Superior temporal gyrus (tissue), 1 donor: Measurements from ENCODE around the gene CHST5.
"Not testable (repeated sequence)": the region's sequence is repeated elsewhere in the genome, so short reads cannot be mapped to it uniquely, and the experiment has no call there.

Experiments
- DNase-seq: peaks from one replicate; pipeline ENCODE4 v3.0.0-alpha.2; 2016; ENCODE audit errors: extremely low spot score

CHST5 gene

DNA sequence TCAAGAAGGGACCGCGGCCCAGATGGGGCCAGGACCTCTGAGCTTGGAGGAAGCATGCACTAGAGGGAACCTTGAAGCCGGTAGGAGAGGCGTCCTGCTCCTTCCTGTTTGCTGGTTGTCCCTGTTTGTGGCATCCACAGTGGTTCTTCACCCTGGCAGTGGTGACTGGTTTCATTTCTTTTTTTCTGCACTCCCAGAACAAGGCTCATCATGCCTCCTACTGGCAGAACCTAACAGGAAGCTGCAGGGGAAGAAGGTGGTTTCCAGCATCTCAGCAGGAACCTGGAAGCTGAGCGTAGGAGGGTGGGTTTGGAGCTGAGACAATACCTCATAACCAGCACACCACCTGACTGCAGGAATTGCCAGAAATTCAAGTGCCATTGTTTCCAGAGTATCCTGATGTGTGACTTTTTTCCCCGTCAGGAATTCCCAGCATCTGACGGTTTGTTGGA, 14.3 kb upstream of the CHST5 start:
- DNase-seq, result peak; percentile 81

- not testable (repeated sequence) for DNase-seq
Measured at GRCh38 chr16:75548456-75548855, 12.5 kb upstream of the CHST5 start.

GRCh38 chr16:75546293-75546692, 10.4 kb upstream of the CHST5 start:
- no peak for DNase-seq

DNA sequence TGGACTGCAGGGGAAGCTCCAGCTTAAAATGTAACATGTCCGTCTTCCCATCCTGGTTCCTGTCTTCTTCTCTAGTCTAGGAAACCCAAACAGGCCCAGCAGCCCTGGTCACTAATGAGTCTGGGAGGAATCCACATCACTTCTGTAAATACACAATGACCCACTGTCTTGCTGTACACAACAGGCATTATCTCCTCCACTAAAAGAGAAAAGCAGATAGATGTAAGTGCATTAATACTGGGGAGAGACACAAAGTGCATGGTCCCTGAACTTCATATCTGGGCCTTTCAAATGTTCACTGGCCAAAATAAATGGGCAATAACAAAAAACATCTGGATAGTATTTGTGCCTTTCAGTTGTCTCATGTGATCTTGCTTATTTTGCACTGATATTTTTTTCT, 10.0 kb upstream of the CHST5 start:
- DNase-seq, result peak; percentile 38

DNA sequence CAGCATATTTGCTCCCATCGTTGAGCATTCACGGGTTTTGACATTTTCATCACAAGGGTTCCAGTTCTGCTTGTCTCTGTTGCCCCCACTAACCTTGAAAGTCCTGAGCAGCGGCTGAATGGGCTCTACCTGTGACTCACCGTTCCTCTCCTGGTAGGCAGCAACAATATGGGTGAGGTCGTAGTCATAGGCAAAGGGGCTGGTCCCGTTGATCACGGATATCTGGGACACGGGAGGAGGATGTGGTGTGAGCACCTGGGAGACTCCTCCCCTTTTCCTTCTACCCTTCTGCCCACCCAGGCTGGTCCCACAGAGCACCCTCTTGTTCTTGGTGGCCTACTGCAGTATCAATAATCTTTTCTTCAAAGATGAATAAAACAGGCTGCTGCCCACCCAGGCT, 6.6 kb upstream of the CHST5 start:
- DNase-seq, result not testable (repeated sequence)

DNA sequence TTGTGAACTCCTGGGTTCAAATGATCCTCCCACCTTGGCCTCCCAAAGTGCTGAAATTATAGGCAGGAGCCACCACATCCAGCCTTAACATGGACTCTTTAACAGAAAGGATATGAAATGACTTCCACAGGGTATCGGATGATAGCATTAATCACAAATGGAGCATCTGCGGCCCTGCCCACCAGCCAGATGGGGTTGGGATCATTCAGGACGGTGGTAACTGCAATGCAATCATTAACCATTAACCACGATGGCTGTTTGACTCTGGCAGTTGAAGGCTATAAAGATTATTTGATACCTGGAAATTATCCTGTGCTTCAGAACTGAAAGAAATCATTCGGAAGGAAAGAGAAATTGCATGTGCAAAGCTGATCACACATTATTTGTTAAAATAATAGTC, 5.3 kb upstream of the CHST5 start:
- no peak for DNase-seq

DNA sequence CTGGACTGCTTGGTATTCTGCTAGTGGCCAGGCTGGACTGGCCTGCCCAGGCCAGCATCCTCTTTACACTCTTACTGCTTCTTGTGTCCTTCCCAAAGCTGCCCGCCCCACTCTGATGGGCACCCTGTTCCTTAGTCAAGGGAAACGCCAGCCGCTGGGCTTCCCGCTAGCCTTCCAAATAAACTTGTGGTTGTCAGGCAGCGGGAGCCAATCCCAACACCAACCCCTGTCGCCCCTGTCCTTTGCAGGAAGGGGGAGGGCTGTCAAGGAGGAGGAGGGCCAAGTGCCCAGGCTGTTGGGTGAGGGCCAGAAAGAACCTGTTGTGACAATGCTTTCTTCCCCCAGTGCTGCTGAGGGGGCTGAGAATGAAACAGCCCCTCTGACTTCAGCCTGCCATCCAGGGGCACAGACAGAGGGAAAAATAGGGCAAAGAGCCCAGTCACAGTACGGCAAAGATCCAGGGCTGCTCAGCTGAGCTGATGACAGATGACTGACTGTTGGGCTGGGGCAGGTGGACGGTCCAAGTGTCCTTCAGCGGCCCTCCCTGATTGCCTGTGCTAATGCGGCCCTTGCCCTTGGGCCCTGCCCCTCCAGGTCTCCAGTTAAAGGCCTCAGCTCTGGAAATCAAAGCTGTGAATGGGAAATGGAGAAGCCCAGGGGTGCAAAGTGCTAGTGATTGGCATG, 3.1 kb upstream of the CHST5 start:
- not testable (repeated sequence) for DNase-seq

DNA sequence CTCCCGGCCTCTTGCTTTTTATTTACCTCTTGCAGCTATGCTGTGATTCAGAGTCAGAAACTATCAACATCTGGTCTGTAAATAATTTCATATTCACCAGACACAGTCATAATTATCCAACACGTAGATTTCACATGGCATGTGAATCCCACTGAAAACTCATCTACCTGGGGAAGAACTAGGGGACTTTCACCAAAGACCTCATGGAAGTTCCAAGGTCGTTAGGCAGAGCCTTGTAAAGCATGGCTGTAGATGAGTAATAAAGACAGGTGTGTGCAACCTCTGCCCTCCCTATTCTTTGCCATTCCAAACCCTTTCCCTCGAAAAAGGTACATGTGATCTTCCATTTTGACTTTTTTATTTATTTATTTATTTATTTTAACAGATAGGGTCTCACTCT, 1.9 kb upstream of the CHST5 start:
- DNase-seq, result no peak

DNA sequence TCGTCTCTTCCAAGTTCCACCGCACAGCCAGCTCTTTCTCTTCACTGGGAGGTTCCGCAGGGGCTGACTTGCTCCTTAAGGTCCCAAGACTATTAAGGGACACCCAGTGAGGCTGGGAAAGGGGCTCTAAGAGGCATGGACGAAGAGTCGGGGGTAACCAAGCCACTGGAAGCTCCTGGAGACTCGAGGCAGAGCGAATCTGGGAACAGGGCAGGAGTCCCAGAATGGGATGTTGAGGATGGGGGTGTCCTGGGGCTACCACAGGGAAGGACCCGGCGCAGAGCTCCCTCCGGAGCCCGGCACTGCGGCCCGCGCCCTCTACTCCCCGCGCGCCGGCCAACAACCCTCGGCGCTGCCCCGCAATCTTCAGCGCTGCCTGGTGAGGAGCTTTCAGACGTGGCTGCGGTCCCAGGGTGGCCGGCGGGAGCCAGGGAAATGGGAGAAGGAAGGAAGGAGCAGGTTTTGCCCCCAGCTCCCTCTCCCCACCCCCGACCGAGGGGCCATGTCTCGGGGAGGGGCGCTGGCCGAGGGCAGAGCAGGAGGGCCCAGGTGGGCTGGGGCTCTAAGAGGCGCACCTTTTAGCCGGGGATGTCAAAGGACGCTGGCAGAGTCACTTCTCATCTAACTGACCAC, 581 bp downstream of the CHST5 start:
- DNase-seq, result no peak

- no peak for DNase-seq
Measured at GRCh38 chr16:75534560-75535205, 1.2 kb downstream of the CHST5 start.

DNA sequence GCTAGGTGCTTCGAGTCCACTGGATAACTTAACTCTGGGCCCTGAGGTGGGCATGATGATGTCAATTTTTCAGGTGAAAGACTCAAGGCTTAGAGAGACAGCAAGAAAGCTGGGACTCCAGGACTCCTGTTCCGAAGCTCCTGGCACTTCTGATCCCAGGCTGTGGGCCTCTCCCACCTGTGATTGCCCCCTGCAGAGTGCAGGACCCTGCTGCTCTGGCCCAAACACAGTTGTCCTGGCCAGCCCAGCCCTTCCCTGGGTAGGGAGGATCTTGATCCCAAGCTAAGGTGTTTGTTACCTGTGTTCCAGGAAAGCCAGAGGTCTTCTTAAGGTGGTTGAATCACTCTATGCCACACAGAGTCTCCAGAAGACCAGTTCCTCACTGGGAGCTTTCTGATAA, 3.1 kb downstream of the CHST5 start:
- DNase-seq, result no peak

GRCh38 chr16:75532142-75532765, 3.7 kb downstream of the CHST5 start:
- no peak for DNase-seq

DNA sequence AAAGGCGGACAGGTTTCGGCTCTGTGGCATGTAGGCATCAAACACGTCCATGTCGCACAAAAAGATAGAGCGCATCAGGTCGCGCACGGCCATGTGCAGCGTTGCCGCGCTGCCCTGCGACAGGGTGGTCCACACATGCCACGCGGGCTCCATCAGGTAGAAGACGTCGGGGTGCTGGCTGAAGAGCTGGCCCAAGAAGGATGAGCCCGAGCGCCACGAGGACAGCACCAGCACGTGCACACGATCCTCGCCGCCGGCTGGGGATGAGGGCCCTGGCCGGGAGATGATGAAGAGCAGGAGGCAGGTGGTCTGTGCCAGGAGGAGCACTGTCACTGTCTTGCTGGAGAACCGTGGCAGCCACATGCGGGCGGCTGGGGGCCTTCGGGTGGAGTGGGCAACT, 5.9 kb downstream of the CHST5 start:
- DNase-seq, result no peak

DNA sequence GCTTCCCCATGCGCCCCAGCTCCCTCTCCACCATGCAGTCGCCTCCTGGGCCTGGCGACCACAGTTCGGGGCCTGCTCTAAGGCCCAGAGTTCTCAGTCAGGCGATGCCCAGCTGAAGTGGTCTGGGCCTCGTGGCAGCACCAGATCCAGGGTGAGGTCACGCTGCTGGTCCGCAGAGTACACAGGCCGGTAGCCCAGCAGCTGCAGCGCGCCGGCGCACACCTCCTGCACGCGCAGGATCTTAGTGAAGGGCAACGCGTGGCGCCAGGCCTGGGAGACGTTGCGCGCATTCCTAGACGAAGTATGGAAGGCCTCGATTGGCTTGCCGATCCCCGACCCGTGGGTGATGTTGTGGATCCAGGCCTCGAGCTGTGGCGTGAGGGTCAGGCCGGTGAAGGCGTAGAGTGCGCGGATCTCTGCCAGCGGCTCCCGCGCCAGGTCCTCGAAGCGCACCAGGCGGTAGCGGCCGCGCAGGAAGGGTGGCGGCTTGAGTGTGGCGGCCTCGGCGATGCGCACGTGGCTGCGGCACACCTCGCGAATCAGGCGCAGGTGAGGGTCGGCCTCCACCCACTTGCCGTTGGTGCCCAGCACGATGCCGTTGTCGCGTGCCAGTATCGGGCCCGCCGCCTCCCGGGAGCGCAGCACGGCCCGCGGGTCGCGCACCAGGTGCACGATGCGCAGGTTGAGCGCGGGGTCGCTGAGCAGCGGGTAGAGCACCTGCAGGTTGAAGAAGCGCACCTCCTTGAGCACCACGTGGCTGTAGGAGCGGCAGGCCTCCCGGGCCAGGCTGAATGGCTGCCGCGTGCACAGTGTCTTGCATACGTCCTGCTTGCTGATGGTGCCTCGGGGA, 6.6 kb downstream of the CHST5 start:
- DNase-seq, result no peak

GRCh38 chr16:75527825-75528299, 8.0 kb downstream of the CHST5 start:
- no peak for DNase-seq

GRCh38 chr16:75526032-75526790, 9.7 kb downstream of the CHST5 start:
- no peak for DNase-seq

GRCh38 chr16:75519175-75519574, 16.7 kb downstream of the CHST5 start:
- DNase-seq, result no peak

- not testable (repeated sequence) for DNase-seq
Measured at GRCh38 chr16:75516189-75516966, 19.5 kb downstream of the CHST5 start.

GRCh38 chr16:75514296-75514695, 21.6 kb downstream of the CHST5 start:
- no peak for DNase-seq

- no peak for DNase-seq
Measured at GRCh38 chr16:75506574-75506973, 29.3 kb downstream of the CHST5 start.
